ENCODE measurements around the gene UGT1A7.

The UGT1A7 gene

GRCh38 chr2:233817995-233818638 lies 136.4 kb downstream of the UGT1A7 start:
- no peak for DNase-seq (ENCODE audit: low read depth)

GRCh38 chr2:233818639-233819621 lies 137.2 kb downstream of the UGT1A7 start:
- DNase-seq (ENCODE audit: low read depth) = no peak

DNA sequence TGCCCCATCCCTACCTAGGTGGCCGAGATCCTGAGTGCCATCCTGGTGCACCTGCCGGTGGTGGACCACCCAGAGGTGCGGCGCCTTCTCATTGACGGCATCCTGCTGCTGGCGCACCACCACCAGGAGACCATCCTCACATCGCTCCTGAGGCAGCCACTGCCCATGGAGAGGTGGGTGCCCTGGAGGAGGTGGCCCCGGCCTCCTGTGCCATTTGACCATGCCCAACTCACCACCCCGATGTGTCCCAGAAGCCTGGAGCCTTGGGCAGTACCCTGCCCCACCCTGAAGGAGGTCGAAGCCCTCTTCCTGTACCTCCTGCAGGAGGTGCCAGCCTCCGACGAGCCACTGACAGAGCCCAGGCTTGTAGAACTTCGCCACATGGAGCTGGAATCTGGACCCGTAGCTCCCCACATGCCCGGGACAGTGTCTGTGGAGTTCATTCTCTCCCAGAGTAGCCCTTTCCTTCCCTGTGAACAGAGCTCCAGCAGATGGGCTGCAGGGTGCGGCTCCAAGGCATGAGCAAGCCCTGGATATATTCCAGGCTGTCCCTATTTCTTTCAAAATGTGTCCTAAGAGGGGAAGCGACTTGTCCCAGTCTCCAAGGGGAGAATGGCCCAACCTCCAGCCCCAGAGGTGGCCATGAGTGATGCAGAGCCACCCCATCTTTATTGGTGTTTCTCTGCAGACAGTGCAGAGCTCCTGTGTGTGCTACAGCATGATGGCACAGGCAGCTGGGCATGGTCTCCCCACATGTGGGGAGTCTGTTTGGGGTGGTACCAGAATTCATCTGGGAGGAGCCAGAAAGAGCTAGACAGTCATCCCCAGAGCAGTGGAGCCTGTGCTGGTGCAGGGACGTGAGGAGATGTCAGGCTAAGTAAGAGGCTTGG lies 138.4 kb downstream of the UGT1A7 start:
- no peak for DNase-seq (ENCODE audit: low read depth)

GRCh38 chr2:233820774-233821105 lies 139.0 kb downstream of the UGT1A7 start:
- DNase-seq (ENCODE audit: low read depth) = no peak

DNA sequence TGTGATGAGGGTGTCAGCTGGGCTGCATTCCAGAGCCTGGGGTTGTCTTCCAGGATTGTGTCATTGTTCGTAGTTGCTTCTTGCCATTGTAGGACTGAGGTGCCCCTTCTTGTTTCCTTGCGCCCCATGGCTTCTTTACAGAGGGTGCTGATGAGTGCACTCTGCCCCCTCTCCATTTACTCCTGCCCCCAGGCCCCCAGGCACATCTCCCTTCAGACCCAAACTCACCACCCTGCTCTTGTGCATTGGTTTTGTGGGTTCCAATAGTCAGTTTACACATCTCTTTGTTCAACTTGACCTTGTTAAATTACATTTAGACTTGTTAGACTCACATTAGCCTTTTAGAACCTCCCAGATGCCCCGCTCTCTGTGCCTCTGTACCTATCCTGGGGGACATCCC lies 139.5 kb downstream of the UGT1A7 start:
- DNase-seq (ENCODE audit: low read depth) = no peak

- DNase-seq (ENCODE audit: low read depth) = no peak
Observed at GRCh38 chr2:233821709-233822100, 140.0 kb downstream of the UGT1A7 start.

- DNase-seq (ENCODE audit: low read depth) = no peak
Observed at GRCh38 chr2:233822101-233822771, 140.5 kb downstream of the UGT1A7 start.

Measured in T-helper 22 cell (primary cell).